ENCODE results near the gene ETS1. TPM values are rescaled to one million over a fixed set of nuclear protein-coding genes. Genes with fewer than 3 reads are reported as not detected.

Gene ETS1
- total RNA-seq, 2 donors from 2014 or later = 61.0 to 62.5 TPM

GRCh38 chr11:128551611-128552335 lies 35.6 kb downstream of the ETS1 start:
- intact Hi-C loops (cut with DNase I) = no loop called here
- DNase-seq (ENCODE audit: low spot score) = no peak

- no peak for DNase-seq (ENCODE audit: low spot score)
- intact Hi-C loops (cut with DNase I) = no loop called here
Observed at GRCh38 chr11:128551058-128551457, 36.3 kb downstream of the ETS1 start.

DNA sequence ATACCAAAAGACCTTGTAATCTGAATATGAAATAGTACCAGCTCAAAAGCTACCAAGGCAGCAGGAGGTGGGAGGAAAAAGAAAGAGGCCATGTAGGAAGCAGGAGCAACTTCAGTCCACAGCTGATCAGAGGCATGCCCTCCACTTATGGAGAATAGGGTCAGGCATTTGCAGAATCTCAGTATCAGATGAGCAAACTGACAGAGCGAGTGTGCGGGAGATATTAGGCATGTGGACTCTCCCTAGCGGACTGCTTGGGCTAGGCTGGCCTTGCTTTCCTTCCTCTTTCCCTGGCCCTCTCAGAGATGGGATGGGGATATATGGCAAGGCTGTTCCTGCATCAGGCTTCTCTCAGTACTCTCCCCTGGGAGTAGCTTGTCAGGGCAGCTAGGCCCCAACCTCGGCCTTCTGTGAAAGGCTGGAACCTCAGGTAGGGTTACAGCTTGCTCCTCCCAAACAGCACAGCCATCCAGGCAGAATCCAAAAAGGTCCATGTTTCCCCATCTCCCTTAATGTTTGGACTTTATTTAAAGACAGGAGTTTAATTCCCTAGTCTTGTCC lies 37.0 kb downstream of the ETS1 start:
- no peak for DNase-seq (ENCODE audit: low spot score)
- intact Hi-C loops (cut with DNase I) = no loop called here

DNA sequence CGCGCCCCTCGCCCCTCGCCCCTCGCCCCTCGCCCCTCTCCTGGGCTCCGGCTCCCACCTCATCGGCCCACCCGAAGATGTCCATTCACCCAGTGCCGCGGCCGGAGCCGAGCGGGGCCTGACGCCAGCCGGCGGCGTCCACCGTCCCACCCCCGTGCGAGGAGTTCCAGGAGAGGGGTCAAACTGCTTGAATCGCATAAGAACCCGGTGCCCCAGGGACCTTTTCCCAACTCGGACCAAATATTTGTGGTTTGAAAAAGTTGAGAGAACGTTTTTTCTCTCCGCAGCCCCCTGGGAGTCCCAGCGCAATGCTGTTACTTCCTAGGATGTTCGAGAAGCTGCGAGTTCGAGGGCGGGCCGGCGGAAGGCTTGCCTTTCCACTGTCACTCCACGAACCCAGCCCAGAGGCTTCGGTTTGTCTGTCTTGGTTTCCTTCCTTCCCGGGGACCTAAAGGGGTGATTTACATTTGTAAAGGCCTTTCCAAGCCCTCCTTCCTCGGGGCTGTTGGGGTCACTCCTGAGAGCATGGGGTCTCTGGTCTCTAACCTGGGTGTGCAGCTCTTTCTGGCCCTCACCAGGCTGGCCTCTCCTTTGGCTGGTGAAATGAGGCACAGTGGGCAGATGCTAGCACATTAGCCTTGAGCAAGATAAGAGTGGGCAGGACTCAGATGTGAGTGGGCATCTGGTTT lies 38.0 kb downstream of the ETS1 start:
- intact Hi-C loops (cut with DNase I) = no loop called here
- peak; percentile 84 for DNase-seq (ENCODE audit: low spot score)

DNA sequence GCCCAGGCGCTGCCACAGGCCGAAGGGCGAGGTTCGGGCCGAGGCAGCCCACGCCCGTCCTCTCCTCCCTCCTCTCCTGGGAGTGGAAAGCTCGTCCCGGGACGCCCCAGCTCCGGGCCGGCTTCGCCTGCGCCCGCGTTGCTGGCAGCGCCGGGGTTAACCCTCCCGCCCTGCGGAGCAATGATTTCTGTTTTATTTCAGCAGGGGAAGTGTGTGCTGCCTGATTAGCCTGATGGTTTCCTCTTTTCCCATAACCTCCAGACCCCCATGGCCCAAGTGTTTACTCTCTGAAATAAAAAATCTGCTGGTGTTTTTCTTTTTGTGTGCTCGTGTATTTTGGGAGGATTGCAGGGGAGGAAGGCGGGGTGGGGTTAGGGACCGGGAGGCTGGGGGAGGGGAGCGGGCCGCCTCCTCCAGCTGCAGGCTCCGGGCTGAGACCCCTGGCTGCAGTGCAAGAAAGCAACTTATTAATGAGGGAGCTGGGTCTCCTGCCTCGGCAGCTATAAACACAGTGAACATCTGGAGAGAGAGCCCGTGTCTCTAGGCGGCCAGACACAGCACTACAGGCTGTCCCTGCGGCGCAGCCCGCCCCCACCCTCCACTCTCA lies 38.6 kb downstream of the ETS1 start:
- intact Hi-C loops (cut with DNase I) = no loop called here
- DNase-seq (ENCODE audit: low spot score) = peak; percentile 84

DNA sequence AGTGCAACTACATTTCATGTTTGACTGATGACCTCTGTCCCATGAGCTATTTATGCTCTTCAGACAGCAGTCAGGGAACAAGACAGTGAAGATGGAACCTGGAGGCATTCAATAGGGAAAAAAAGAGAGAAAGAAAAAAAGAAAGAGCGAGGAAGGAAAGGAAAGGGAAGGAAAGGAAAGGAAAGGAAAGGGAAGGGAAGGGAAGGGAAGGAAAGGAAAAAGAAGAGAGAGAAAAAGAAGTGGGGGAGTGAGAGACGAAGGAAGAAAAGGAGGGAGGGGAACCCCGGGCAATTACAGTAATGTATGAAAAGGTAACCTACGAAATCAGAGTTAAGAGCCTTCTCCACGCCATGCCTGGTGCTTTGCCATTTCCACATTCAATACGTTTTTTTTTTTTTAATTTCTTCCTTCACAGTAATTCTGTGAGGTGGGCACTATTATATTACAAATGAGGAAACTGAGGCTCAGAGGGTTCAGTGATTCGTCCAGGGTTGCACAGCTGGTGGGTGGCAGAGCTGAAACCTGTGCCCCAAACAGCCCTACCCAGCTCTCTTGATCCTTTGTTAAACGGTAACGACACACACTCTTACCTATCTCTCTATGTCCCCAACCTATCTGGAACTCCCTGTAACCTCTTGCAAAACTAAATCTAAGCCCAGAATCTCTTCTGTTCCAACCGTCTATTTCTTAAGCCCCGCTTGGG lies 39.3 kb downstream of the ETS1 start:
- intact Hi-C loops (cut with DNase I) = no loop called here
- DNase-seq (ENCODE audit: low spot score) = no peak

GRCh38 chr11:128546916-128547315 lies 40.4 kb downstream of the ETS1 start:
- intact Hi-C loops (cut with DNase I) = no loop called here
- DNase-seq (ENCODE audit: low spot score) = no peak

GRCh38 chr11:128544471-128545051 lies 42.8 kb downstream of the ETS1 start:
- intact Hi-C loops (cut with DNase I) = no loop called here
- no peak for DNase-seq (ENCODE audit: low spot score)

DNA sequence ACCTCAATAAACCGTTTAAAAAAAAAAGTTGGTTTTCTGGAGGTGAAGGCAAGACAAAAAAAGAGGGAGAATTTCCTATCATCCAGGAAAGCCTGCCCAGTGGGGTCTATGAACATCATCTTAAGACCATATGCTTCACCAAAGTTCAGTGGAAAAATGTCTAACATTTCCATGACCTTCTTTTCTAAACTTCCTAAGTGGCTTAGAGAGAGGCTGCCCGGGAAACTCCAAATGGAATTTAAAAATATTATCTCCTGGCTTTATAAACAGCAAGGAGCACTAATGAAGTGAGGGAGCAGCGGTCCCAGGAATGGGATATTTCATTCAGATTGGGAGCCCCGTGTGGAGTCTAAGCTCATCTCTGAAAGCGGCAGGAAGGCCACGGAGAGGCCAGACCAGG lies 46.9 kb downstream of the ETS1 start:
- no peak for DNase-seq (ENCODE audit: low spot score)
- intact Hi-C loops (cut with DNase I) = no loop called here

GRCh38 chr11:128536506-128536905 lies 50.9 kb downstream of the ETS1 start:
- no peak for DNase-seq (ENCODE audit: low spot score)
- intact Hi-C loops (cut with DNase I) = no loop called here

DNA sequence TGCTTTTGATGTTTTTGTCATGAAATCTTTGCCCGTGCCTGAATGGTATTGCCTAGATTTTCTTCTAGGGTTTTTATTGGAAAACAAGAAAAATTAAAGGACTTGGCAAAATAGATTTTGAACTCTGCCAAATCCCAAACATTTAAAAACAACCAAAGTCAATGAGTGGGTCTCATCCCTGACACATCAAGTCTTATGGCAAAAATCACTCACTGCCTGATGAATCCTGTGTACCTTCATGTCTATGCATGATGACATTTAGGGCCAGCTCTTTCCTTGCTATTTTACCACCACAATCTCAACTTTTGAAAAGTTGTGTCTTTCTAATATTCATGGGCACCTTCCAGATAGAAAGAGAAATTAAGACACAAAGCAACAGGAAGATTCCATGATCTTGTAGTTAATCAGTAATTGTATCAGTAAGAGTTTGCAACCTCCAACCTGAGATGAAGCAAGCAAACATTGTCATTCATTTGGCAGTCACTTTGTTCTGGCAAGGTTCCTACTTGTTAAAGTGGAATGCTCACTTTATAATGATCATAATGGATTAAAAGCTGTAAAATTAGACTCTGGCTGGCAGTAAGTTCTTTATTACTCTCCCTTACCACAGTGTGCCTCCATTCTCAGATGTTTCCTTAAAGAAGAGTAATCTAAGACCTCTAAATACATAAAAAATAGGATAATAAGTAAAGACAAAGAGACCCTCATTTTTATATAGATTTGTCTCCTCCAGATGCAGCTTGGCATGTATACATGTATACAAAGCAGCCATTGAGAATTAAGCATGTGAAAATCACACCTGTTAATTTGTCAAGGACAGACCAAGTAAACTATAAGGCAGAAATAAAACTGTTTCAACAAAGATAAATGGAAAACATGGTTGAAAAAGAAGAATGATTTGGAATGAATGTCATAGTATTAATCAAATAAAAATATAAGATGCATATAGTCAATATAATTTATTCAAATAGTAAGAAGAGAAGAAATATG lies 51.6 kb downstream of the ETS1 start:
- intact Hi-C loops (cut with DNase I) = no loop called here
- no peak for DNase-seq (ENCODE audit: low spot score)

DNA sequence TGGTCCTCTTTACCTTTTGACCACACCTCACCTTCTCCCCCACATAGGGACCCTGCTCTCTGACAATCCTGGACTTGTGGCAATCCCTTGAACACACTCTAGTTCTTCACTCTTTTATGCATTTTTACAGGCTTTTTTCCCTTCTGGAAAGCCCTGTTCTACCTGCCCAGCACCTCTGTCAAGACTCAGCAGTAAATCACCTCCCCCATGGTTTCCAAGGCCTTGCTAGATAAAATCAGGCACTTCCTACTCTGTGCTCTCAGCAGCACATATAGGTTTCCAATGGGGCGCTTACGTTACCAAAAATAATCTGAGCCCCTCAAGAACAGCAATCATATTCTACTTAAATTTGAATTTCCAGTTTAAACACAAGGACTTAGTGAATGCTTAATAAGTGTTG lies 53.9 kb downstream of the ETS1 start:
- intact Hi-C loops (cut with DNase I) = no loop called here
- DNase-seq (ENCODE audit: low spot score) = no peak

DNA sequence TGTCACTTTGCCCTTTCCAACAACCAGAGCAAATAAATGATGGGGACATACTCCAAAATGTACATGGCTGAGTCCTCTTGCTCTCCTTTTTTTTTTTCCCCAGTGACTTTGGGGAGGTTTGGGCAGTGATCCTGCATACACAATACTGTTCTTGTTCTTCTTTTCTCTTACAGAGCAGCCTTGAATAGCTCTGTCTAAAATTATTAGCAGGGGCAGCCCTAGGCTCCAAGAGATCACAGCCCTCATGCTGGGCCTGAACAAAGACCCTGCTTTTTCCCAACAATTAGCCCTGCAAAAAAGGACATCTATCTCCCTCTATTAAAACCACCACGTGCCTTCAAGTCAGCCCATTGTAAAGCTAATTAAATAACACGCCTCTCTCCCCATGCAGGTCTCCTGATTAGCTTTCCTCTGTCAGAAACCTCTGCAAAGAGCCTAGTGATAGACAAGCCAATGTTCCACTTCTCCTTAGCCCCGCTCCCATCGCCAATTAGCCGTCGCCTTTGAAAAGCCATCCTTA lies 54.7 kb downstream of the ETS1 start:
- intact Hi-C loops (cut with DNase I) = no loop called here
- no peak for DNase-seq (ENCODE audit: low spot score)

- intact Hi-C loops (cut with DNase I) = no loop called here
- DNase-seq (ENCODE audit: low spot score) = no peak
Observed at GRCh38 chr11:128532016-128532571, 55.3 kb downstream of the ETS1 start.

DNA sequence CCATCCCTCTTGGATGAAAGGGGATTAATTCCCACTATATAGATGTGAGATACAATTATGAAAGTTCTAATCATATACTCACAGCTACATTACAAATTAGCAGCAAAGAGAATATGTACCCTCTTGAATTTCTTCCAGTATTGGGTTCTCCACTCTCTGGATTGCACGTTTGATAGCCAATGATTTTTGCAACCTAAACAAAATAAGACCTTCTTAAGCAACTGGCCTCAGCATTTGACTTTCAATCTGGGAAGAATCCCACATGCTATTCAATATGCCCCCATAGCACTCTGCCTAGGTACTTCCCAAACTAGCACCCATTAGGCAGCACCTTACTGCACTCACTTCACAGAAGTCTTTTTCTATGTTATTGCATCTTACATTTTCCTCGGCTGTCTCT lies 55.8 kb downstream of the ETS1 start:
- intact Hi-C loops (cut with DNase I) = no loop called here
- no peak for DNase-seq (ENCODE audit: low spot score)

- no peak for DNase-seq (ENCODE audit: low spot score)
- intact Hi-C loops (cut with DNase I) = no loop called here
Observed at GRCh38 chr11:128530118-128531074, 57.0 kb downstream of the ETS1 start.

GRCh38 chr11:128528294-128528693 lies 59.1 kb downstream of the ETS1 start:
- no peak for DNase-seq (ENCODE audit: low spot score)
- intact Hi-C loops (cut with DNase I) = no loop called here
